NB4 (cell line): Measurements from ENCODE around the gene LRFN2.

Source experiments
- MYC ChIP-seq: IDR thresholded peaks from 2 replicates; pipeline ENCODE4 v1.6.1; 2011; ENCODE audit warnings: low read depth, low read length
- POLR2A ChIP-seq: IDR thresholded peaks from 2 replicates; pipeline ENCODE4 v1.6.1; 2011; ENCODE audit warnings: mild to moderate bottlenecking; ENCODE audit not compliant: insufficient read length; ENCODE audit errors: extremely low read depth
- TF ChIP-seq, protein P1 (sequence below): IDR thresholded peaks from one replicate; pipeline ENCODE4 v1.5.1; 2012; ENCODE audit warnings: low read depth, low read length

DNA sequence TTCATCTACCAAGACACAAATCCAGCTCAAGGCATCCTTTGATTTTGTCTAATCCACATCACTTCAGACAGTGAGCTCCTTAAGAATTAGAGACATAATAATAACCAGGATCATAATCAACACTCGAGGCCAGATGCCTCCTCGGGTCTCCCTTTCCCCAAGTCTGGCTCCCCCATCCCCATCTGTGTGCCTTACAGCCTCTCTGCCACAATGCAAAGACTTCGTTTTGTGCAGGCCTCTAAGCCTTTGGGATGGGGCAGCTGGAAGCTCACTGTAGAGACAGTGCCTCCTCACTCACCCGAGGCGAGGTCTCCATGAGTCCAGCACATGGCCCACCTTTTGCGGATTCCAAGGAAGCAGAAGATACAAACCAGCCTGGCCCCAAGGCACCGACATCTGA is 30.3 kb downstream of the LRFN2 start:
- TF ChIP-seq, protein P1, sequence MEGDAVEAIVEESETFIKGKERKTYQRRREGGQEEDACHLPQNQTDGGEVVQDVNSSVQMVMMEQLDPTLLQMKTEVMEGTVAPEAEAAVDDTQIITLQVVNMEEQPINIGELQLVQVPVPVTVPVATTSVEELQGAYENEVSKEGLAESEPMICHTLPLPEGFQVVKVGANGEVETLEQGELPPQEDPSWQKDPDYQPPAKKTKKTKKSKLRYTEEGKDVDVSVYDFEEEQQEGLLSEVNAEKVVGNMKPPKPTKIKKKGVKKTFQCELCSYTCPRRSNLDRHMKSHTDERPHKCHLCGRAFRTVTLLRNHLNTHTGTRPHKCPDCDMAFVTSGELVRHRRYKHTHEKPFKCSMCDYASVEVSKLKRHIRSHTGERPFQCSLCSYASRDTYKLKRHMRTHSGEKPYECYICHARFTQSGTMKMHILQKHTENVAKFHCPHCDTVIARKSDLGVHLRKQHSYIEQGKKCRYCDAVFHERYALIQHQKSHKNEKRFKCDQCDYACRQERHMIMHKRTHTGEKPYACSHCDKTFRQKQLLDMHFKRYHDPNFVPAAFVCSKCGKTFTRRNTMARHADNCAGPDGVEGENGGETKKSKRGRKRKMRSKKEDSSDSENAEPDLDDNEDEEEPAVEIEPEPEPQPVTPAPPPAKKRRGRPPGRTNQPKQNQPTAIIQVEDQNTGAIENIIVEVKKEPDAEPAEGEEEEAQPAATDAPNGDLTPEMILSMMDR, result no peak
- no peak for TF ChIP-seq POLR2A
- TF ChIP-seq MYC, result no peak
